Fibroblast of the aortic adventitia (primary cell): ENCODE data around the gene PKIB. TPM values are rescaled to one million over a fixed set of nuclear protein-coding genes. Genes with fewer than 3 reads are reported as not detected.

ENCODE experiments used
- DNase-seq: peaks from one replicate; pipeline ENCODE4 v3.0.0-alpha.2; 2010; ENCODE audit warnings: low read depth
- H3K4me3 ChIP-seq: 2 replicates; pipeline ENCODE4 v1.5.1; 2011; ENCODE audit warnings: low read depth, mild to moderate bottlenecking, control low read depth, low read length, moderate library complexity
- total RNA-seq: library from RNA; depleted of rRNA; stranded (reverse); fragments of >200 nt; gene quantifications from 2 replicates; pipeline ENCODE4 v1.2.3, GENCODE V29; 2012; ENCODE audit warnings: low replicate concordance
- TF ChIP-seq, protein P1 (sequence below): IDR thresholded peaks from 2 replicates; pipeline ENCODE4 v1.5.1; 2011; ENCODE audit warnings: mild to moderate bottlenecking, low read length, control low read depth, inconsistent platforms; ENCODE audit not compliant: insufficient read depth

Gene PKIB
- total RNA-seq, 1 donor = 3.1 TPM

DNA sequence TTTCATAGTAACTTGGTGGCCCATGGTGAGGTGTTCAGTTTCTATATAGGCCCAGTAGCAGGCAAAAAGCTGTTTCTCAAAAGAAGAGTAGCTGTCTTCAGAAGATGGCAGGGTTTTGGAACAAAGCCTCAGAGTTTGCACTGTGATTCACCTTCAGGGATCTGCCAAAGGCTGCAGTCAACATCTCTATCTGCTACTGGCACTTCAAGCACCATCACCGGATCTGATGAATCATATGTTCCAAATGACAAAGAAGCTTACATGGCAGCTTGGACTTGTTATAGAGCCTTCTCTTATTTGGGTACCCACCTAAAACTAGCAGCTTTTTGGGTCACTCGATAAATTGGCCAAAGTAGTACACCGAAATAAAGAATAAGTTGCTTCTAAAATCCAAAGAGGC is 39.5 kb downstream of the PKIB start:
- DNase-seq = peak; percentile 43
- no peak overlapping the region for H3K4me3 ChIP-seq
- TF ChIP-seq, protein P1, sequence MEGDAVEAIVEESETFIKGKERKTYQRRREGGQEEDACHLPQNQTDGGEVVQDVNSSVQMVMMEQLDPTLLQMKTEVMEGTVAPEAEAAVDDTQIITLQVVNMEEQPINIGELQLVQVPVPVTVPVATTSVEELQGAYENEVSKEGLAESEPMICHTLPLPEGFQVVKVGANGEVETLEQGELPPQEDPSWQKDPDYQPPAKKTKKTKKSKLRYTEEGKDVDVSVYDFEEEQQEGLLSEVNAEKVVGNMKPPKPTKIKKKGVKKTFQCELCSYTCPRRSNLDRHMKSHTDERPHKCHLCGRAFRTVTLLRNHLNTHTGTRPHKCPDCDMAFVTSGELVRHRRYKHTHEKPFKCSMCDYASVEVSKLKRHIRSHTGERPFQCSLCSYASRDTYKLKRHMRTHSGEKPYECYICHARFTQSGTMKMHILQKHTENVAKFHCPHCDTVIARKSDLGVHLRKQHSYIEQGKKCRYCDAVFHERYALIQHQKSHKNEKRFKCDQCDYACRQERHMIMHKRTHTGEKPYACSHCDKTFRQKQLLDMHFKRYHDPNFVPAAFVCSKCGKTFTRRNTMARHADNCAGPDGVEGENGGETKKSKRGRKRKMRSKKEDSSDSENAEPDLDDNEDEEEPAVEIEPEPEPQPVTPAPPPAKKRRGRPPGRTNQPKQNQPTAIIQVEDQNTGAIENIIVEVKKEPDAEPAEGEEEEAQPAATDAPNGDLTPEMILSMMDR = no peak

DNA sequence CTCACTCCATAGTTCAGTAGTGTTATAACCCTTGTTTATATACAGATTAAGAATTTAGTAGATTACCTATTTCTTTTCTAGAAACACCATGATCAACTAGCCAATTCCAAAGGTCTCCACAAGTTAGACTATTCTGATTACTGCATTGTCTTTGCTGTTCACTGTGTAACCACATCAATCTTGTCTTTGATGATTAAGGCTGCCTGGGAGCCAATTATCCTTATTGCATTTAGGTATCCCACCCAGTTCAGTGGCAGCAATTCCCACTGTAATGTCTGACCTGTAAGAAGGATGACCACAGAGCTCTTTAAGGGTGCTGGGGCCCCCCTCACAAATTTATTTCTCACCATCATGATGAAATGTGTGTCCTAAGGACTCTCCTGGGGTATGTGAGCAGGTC is 40.2 kb downstream of the PKIB start:
- no peak for DNase-seq
- TF ChIP-seq, protein P1 = no peak
- H3K4me3 ChIP-seq = no peak overlapping the region

DNA sequence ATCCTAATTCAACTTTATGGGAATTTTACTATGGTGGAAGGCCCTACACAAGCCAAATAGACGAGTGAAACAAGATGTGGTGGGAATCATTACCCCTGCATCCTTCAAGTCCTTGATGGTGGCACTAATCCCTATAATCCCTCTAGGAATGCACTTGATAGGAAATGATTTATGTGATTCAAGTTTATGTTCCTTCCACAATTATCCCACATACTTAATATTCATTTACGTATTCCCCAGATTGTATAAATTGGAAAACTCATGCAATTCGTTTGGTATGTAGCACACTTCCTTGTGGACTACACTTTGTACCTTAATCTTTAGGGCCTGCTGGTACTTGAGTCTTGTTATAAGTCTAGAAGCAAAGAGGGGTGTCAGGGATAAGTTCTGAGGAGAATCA is 40.8 kb downstream of the PKIB start:
- DNase-seq = no peak
- TF ChIP-seq, protein P1 = no peak
- H3K4me3 ChIP-seq = no peak overlapping the region

DNA sequence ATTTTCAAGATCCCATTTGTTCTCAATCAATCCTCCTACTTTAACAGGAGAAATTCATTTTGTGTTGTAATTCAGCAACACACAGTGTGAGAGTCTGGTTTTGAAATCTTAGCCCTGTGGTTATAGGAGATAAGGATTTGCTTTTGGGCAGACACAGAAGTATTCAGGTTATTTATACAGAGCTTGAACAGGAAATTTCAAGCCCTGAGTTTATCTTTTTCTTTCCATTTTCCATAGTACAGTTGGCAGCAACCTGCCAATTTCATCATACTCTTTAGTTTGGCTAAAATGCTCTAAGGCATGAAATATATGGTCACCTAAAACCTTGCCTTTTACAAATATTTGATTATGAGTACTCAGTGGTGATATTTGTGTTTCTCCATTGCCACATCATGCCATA is 41.4 kb downstream of the PKIB start:
- H3K4me3 ChIP-seq = no peak overlapping the region
- TF ChIP-seq, protein P1 = no peak
- DNase-seq = peak; percentile 90

DNA sequence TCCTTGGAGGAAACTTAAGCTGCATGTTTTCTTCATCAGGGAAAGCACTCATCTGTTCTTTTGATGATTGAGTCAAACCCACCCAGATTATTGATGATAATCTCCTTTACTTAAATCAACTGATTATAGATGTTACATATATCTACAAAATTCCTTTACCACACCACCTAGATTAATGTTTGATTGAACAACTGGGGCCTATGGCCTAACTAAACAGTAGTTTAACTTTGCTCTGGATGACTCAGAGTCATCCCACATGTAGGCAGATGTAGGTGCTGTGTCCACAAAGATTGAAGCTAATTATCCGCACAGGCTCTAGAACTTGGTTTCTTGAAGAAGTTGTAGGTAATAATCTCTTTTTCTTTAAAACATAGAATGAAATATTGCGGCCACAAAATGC is 42.2 kb downstream of the PKIB start:
- no peak overlapping the region for H3K4me3 ChIP-seq
- TF ChIP-seq, protein P1 = no peak
- peak; percentile 23 for DNase-seq

DNA sequence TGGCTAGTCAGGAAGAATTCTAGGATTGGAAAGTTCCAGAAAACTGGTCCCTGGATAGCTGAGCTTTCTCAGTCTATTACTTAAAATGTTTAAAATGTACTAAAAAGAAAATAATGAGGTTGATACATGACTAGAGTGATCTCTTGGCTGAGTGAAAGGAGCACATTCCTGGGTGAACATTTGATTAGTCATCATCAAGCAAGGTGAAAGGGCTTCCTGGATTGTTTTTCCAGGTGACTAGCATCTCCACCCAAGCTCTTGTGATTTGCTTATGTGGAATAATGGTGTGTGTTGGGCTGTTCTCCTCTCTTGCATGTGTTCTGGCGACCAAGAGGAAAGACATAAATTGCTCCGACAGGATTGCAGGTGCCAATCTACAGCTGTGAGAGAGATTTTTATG is 42.9 kb downstream of the PKIB start:
- TF ChIP-seq, protein P1 = no peak
- H3K4me3 ChIP-seq = no peak overlapping the region
- peak; percentile 43 for DNase-seq

DNA sequence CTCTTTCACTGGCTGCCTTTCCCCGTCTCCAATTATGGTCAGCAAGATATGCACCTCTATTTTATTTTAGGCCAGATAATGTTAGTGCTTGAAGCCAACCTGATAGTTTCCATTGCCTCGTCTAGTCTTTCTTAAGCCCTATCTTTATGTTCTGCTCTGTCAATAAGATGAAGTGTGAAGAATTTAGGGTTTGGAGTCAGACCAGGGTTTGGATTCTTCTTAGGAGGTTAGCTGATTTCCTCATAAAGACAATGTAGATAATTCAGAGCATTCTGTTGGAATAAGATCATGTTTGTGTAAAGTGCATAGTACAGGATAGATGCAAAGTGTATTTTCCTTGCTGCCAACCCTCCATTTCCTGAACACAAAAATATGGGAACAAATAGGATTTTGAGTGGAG is 43.8 kb downstream of the PKIB start:
- H3K4me3 ChIP-seq = no peak overlapping the region
- TF ChIP-seq, protein P1 = no peak
- DNase-seq = peak; percentile 76
